HG02798 (cell line): ENCODE measurements around the gene CNIH2.
"Not testable (repeated sequence)": the region's sequence is repeated elsewhere in the genome, so short reads cannot be mapped to it uniquely, and the experiment has no call there.

Source experiments
- ATAC-seq: cut with Tn5 transposase; IDR thresholded peaks from one replicate; pipeline ENCODE4 v1.9.1; 2021; ENCODE audit warnings: mild to moderate bottlenecking; ENCODE audit not compliant: unreplicated experiment, poor library complexity

CNIH2 gene

GRCh38 chr11:66277471-66278362 is at the start of gene CNIH2:
Gene CNIH2, plus strand, starts transcription at chr11:66278175. Its CDS starts 282 bp downstream, at chr11:66278457.
- ATAC-seq: peak; percentile 24

GRCh38 chr11:66228521-66228920 is 49.5 kb upstream of the CNIH2 start:
- no peak for ATAC-seq

GRCh38 chr11:66230156-66230555 is 47.8 kb upstream of the CNIH2 start:
- no peak for ATAC-seq

GRCh38 chr11:66230978-66231377 is 47.0 kb upstream of the CNIH2 start:
- no peak for ATAC-seq

GRCh38 chr11:66231561-66231960 is 46.4 kb upstream of the CNIH2 start:
- ATAC-seq: no peak

- no peak for ATAC-seq
Measured at GRCh38 chr11:66232769-66233168, 45.2 kb upstream of the CNIH2 start.

- ATAC-seq: no peak
Measured at GRCh38 chr11:66233301-66233700, 44.7 kb upstream of the CNIH2 start.

GRCh38 chr11:66235141-66235540 is 42.8 kb upstream of the CNIH2 start:
- ATAC-seq: no peak

GRCh38 chr11:66237867-66238266 is 40.1 kb upstream of the CNIH2 start:
- no peak for ATAC-seq

- ATAC-seq: no peak
Measured at GRCh38 chr11:66238786-66239413, 39.1 kb upstream of the CNIH2 start.

GRCh38 chr11:66239511-66239910 is 38.5 kb upstream of the CNIH2 start:
- no peak for ATAC-seq

GRCh38 chr11:66239998-66240780 is 37.8 kb upstream of the CNIH2 start:
- ATAC-seq: no peak

GRCh38 chr11:66240781-66241136 is 37.2 kb upstream of the CNIH2 start:
- ATAC-seq: no peak

- ATAC-seq: no peak
Measured at GRCh38 chr11:66242095-66242765, 35.7 kb upstream of the CNIH2 start.

GRCh38 chr11:66243782-66244535 is 34.0 kb upstream of the CNIH2 start:
- ATAC-seq: no peak

GRCh38 chr11:66247295-66247694 is 30.7 kb upstream of the CNIH2 start:
- no peak for ATAC-seq

GRCh38 chr11:66247801-66248200 is 30.2 kb upstream of the CNIH2 start:
- no peak for ATAC-seq

- no peak for ATAC-seq
Measured at GRCh38 chr11:66248903-66249302, 29.1 kb upstream of the CNIH2 start.

GRCh38 chr11:66251809-66252208 is 26.2 kb upstream of the CNIH2 start:
- no peak for ATAC-seq

- ATAC-seq: not testable (repeated sequence)
Measured at GRCh38 chr11:66253081-66253480, 24.9 kb upstream of the CNIH2 start.
